ENCODE measurements around the gene NOL4L.

The NOL4L gene

GRCh38 chr20:32453467-32454163 is 131.5 kb downstream of the NOL4L start:
- DNase-seq = no peak

DNA sequence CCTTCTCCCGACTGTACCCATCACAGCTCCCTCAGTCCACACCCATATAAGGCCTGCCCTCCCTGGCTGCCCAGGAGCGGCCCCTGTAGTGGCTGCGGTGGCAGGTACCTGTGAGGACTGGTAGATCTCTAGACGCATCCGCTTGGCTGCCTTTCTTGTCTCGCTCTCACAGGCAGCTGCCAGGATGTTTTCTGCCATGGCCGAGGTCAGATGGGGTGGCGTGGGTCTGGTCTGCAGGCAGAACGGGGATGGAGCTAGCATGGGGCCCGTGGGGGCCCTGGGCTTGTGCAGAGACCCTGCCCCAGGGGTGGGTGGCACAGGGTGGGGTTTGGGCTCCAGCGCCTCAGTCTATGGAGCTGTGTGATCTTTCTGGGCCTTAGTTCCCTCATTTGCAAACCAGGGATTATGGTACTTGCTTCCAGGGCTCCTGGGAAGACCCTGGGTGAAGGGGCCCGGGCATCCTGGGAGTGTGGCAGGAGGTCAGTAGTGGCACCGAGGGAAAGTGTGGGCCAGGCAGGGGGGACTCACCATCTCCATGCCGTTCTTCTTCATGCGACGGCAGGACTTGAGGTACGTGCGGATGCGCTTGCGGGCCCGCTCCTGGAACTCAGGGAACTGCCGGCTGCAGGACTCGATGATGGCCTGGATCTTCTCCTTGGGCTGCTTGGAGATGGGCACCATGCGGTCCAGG is 132.2 kb downstream of the NOL4L start:
- DNase-seq = no peak

DNA sequence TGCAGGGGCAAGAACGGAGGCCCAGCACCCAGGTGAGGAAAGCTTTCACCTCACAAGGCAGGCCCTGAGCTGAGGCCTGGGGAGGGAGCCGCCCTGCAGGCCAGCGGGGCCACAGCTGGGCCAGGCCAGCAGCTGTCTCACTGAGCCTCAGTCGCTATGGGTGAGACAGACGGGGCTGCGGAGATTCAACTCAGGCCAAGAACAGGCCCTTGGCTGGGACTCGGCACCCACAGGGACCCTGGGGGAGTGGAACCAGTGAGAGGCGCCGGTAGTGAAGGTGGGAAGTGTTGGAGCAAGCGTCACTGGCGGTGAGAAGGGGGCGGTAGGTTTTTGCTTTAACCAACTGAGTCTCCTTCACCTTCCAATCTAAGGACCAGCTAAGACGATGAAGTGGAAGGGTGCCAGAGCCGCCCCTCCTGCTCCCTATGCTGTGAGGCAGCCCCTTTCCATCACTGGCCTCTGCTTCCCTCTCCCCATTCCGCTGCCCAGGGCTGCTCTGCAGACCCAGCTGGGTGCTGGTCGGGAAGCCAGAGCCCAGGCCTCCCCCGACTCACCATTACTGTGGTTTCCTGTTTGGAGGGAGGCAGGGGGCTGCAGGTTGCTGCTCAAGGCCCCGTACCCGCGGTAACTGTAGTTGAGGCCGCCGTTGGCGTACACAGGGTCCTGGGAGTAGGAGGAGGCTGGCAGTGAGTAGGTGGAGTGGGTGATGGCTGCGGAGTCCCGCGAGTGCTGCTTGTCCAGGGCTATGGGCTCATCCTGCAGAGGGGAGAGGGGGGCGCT is 133.3 kb downstream of the NOL4L start:
- no peak for DNase-seq

DNA sequence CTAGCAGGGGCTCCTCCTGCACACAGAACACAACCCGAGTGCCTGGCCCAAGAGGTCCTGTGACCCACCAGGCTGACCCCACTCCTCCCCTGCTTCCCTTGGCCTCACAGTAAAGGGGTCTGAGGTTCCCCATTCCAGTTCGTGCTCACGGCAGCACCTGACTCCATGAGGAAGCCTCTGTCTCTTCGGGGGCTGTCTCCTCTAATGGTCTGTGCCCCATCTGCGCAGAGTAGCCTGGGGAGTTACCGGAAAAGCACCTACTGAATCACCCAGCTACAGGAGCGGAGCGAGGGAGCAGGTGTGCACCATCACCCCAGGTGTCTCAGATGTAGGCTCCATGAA is 133.8 kb downstream of the NOL4L start:
- no peak for DNase-seq

DNA sequence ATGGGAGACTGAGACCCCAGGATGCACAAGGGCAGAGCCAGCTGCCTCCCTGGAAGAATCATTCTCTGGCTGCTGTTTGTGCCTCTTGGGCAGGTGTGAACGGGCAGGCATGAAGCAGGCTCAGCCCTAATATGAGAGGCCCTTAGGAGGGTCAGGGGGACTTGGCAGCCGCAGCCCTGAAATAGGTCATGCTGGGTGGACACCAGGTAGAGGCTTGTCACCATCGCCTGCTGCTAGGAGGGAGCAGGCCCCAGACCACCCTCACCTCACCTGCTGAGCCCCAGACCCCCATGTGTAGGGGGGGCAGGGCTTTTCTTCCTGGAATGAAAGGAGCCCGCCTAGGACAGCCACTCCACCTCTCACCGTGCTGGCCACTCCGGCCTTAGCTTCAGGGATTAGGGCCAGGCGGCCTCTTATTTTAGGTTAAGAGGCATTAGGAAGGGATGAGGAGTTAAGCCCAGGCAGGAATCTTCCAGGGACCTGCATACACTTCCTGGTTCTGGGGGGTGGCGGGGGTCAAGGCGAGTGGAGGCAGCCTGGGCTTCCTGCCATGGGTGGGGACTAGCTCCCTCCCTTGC is 134.6 kb downstream of the NOL4L start:
- DNase-seq = no peak

GRCh38 chr20:32449890-32450401 is 135.2 kb downstream of the NOL4L start:
- DNase-seq = no peak

DNA sequence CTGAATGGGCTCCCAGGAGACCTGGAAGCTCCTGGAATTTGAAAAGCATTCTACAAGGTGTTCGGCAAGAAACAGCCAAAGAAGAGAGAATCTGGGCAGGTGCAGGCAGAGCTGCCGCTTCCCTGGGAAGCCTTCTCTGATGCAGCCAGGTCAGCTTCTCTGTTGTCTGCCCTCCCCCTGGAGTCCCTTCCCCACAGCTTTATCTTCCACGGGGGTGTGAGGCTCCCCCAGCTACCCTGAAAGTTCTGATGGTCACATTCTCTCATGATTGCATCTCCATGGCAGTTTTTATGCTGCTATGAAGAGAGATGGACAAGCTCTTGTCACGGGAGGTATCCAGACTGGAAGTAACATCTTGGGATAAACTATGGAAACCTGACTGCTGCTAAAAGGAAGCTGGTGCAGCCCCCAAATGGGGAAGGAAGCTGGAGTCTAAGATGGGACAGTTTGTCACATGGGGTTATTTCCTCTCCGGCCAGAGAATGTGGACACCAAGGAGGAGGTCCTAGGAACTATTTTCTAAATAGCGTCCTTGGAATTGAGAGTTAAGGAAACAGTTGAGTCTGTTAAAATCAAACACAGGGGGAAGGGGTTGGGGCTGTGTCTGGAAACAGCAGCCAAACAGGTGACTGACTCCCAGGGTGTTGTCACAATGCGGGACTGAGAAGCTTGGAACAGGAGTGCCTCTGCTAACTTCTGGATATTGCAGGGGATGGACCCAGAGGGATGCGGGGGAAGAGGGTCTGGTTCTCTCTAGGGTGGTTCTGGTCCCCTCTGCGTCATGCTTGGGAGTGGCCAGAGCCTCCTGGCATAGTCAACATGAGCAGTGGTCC is 135.9 kb downstream of the NOL4L start:
- DNase-seq = no peak

DNA sequence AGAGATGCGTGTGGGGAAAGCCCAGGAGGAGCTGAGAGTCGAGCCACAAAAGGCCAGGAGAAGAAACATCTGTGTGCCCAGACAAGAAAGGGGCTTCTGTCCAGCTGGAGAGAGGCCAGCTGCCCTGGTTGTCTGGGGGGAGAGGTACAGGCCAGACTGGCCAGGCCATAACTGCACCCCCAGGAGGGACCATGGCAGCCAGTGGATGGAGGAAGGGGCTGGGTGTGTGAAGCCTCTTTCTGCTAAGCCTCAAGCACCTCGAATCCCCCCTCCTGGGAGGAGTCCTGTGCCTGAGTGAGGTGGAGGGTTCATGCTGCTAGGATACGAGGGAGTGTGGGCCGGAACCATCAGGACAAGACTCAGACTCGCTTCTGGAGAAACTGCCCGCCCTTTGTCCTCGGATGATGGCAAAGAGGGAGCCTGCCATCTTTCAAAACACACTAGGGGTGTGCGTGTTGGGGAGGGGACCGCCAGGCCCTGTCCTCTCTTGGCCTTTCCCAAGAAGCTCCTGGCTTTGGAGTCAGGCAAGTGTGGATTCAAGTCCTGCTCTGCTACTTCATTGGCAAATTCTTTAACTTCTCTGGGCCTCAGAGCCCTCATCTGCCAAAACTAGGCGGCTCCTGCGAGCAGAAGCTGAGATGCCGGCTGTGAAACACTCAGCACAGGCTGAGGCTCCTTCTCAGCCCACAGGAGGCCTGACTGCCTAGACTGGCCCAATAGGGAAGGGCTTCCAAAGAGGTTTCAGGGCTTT is 136.7 kb downstream of the NOL4L start:
- DNase-seq = no peak

DNA sequence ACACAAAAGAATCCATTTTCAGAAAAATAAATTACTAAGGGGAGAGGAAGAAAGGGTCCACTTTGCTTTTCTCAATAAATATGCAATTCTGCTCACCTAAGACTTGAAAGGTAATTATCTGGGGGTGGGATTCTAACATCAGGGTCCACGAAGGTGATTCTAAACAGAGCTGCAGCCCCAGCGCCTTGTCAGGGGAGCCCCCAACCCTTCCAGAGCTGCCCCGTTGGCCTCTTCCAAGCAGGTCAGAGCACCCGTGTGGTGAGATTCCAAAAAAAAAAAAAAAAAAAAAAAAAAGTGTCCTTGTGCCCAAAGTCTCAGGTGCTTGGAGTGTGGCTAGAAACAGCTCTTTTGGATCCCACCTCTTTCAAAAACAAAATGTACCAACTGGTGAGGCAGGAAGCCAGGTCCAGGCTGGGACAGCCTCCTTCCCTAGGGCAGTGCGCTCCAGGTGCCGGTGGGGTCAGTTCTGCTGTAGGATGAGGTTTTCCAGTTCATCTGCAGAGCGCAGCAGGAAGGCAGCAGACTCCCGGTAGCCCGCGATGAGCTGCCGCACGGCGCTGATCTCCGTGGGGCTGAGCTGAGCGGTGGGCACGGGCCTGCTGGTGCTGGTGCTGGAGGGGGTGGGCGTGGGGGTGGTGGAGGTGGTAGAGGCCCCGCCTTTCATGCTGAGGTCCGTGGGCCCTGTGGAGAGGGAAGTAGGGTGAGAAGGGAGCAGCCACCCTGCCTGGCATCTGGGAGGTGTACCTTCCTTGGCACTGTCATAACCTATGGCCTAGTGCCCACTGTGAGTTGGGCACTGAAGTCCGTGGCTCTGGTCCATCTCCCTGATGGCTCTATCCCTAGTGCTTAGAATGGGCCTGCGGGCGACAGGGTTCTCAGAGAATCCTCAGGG is 137.8 kb downstream of the NOL4L start:
- DNase-seq = no peak

DNA sequence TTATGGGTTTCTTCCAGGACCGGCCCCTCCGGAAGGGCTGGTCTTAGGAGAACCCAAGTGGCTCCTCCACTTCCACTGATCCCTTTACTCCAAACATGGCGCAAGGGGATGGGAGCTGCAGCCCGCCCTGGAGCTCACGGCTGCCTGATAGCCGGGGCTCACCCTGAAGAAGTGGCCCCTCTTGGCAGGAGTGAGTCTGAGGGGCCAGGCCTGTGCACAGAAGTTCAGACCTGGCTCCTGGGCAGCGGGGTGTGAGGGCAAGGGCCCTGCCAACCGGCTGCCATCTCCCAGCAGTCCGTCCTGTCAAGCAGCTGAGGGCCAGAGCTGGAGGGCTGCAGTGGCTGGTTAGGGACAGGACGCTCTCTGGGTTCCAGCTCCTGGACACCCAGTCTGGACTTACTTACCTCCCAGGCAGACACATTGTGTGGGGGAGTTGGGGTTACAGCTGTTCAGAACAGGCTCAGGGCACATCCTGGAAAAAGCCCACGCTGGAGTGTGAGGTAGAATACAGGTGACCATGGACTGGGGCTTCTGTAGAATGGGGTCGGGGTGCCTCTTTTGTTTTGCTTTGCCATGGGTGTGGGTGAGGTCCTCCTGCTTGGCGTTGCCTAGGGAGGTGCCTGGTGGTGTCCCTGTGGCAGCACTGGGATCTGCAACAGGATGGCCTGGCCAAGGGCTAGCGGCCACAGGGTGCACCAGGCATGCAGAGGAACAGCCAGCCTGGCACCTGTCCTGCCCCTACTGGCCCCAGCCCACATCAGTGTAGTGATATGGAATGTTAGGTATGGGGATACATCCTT is 138.6 kb downstream of the NOL4L start:
- no peak for DNase-seq

DNA sequence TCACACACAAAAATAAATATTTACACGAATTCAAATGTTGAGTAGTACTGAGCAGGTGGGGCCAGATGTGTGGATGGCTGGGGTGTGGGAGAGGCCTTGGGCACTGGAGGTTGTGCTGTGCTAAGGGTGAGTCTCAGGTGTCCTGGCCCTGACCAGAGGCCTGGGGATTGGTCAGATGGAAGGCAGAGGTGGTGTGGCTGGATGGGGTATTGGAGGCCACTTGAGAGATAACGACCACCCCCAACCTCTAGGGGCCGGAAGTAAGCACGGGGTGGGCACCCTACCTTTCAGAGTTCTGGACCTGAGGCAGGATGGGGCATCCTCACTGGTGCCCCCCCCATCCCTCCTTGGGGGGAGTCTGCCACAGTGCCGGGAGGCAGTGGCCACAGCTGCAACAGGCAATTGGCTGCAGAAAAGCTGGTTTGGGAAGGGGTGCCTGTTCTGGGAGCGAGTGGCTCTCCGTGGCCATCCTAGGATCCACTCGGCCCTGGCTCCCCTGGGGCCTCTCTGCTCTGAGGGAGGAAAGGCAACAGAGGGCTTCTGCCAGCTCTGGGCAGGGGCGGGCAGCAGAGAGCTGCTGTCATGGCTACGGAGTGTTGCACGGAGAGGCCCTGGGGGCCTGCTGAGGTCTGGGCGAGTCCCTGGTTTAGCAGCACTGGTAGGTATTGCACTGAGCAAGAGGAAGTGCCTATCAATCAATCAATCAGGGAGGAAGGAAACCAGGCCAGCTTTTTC is 139.4 kb downstream of the NOL4L start:
- DNase-seq = no peak

GRCh38 chr20:32444474-32445220 is 140.5 kb downstream of the NOL4L start:
- DNase-seq = no peak

DNA sequence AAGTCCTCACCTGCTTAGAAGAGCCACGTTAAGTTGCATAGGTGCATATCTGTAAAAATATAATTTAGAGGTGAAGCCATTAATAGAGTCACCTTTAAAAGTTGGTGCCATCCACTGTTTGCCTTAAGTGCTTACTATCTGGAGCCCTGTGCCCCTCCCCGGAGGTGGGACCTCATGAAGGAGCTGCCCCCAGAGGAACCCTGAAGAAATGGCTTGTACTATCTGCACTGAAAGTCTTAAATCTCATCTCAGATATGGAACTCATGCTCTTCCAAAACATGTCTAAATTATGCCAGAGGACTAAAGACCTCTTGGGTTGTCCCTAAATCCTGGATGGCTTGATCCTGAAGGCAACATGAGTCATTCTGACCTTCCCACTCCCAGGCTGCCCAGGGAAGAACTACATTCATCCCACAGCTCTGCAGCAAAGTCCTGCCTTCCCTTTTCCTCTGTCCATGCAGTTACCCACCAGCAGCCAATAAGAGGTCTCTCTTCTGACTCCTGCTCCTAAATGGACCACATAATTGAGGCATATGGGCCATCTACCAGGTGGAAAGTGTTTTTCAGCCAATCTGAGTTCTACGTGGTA is 141.7 kb downstream of the NOL4L start:
- no peak for DNase-seq

- DNase-seq = no peak
These were observed 142.3 kb downstream of the NOL4L start for GRCh38 chr20:32442630-32443373.

DNA sequence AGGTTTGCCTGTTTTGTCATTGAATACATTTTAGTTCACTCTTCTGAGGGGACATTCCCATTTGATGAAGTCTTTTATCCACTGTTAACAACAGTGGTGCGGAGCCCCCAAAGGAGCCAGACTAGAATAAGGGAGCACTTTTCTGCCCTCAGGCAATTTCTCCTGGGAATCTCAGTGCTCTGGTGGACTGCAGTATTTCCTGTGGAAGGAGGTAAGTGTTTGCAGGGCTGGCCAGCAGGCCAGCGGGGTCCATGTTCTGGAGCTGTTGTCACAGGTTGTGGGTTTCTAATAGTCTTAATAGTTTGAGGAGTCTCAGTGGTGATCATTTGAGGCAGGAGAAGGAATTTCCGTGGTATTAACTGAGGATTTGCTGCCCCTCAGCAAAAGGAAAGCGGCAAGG is 143.5 kb downstream of the NOL4L start:
- DNase-seq = no peak

GRCh38 chr20:32440758-32441078 is 144.4 kb downstream of the NOL4L start:
- no peak for DNase-seq

GRCh38 chr20:32440069-32440757 is 144.9 kb downstream of the NOL4L start:
- no peak for DNase-seq
